GM21619 (cell line): ENCODE data around the gene MAOB.
"Not testable (repeated sequence)": the region's sequence is repeated elsewhere in the genome, so short reads cannot be mapped to it uniquely, and the experiment has no call there.

Experiments
- ATAC-seq: cut with Tn5 transposase; IDR thresholded peaks from one replicate; pipeline ENCODE4 v1.9.1; 2021; ENCODE audit not compliant: unreplicated experiment

Gene MAOB

DNA sequence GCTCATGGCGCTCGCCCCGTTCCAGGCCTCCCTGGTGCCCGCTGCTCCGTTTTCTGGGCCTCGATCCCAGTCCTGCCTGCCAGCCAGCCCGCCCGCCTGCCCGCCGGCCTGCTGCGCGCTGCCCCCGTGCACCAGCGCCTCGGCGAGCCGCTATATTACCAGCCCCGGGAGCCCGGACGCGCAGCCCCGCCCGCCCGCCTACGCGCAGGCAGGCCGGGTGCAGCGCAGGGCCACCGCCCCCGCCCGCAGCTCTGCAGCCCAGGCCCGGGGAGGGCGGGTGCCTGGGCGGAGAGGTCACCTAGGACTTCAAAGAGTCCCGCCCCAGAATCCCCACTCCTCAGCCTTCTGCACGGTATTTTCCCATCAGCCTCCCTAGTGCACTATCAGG, at the start of gene MAOB:
MAOB (minus strand) TSS at position 157 of the 388 bp plus-strand sequence; CDS start at position 6, 151 bp downstream.
- no peak for ATAC-seq

DNA sequence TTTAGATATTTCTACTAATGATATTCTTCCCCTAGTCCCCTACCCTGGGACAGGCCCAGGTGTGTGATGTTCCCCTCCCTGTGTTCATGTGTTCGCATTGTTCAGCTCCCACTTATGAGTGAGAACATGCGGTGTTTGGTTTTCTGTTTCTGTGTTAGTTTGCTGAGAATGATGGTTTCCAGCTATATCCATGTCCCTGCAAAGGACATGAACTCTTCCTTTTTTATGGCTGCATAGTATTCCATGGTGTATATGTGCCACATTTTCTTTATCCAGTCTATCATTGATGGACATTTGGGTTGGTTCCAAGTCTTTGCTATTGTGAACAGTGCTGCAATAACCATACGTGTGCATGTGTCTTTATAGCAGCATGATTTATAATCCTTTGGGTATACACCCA, 39.8 kb upstream of the MAOB start:
- not testable (repeated sequence) for ATAC-seq

DNA sequence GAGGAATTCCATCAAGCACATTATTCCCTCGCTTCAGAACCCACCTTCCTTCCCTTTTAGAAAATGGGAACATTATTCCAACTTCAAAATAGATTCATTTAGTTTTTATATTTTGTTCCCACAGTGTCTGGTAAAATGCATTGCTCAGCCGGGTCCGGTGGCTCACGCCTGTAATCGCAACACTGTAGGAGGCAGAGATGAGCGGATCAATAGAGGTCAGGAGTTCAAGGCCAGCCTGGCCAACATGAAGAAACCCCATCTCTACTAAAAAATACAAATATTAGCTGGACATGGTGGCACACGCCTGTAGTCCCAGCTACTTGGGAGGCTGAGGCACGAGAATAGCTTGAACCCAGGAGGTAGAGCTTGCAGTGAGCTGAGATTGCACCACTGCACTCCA, 28.5 kb upstream of the MAOB start:
- ATAC-seq = not testable (repeated sequence)

DNA sequence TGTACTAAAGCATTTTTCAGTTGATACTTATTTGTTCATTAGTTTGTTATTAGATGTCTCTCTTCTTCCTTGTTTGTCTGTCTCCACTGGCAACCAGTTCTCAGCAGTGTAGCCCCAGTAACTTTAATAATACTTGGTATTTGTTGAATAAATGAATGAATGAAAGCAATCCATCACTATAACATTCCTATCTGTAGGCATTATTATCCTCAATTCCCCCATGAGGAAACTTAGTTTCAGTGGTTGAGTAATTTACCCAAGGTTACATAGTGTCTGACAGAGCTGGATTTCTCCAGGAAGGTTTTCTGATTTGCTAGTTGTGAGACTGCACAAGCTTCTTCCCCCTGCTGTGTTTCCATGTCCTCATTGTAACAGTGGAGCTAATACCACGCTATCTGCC, 27.8 kb upstream of the MAOB start:
- ATAC-seq = no peak

DNA sequence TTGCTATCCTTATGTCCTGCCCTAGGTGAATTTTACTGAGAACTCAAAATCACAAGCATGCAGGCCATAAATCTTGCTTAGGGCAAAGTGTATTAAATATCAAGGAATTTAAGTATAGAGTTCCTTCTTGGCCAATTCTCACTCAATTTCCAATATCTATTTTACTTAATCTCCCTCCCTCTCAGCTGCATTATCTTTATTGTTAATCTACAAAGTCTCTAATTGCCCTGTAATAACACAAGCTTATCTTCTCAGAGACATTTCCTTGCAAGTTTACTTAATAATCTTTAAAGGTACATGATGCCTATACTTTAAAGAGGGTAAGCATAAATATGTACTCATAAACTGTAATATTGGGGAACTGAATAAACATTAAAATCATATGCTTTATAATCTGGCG, 26.9 kb upstream of the MAOB start:
- no peak for ATAC-seq

DNA sequence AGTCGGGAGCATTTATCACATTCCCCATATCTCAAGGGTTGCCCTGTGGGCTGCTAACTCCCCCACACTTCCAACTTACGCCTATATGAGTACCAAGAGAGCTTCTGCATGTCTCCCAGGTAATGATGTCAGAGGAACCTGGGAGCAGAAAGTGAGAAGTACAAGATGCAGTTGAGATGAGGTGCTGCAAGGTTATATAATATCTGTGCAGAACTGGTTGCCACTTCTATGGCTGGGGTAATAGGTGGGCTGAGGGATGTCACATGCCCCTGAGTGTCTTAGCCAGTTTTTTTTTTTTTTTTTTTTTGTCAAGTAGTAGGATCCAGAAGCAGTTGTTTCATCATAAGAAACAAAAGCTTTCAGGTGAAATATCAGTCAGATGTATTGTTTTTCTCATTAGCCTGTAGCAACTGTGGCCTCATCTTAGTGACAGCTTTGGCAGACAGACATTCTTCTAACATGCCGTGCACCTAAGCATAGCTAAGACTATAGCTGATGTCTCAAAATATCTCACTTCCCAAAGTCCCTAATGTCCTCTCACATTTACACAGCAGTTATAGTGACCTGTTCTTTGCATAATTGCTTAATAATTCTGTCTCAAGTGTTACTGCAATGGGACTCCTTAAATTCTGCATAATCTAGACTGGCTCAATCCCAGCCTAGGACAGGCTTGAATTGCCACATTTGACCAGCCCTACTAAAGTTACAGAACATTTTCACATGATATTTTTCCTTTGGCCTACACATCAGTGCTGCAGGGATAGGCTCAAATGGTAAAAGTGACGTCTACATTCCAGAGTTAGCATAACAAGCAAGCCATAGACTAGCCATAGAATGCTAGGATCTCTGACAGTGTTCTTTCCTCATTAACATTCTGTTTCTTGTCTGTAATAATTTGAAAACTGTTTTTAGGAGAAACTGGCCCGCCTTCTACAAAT, 17.9 kb upstream of the MAOB start:
- no peak for ATAC-seq

DNA sequence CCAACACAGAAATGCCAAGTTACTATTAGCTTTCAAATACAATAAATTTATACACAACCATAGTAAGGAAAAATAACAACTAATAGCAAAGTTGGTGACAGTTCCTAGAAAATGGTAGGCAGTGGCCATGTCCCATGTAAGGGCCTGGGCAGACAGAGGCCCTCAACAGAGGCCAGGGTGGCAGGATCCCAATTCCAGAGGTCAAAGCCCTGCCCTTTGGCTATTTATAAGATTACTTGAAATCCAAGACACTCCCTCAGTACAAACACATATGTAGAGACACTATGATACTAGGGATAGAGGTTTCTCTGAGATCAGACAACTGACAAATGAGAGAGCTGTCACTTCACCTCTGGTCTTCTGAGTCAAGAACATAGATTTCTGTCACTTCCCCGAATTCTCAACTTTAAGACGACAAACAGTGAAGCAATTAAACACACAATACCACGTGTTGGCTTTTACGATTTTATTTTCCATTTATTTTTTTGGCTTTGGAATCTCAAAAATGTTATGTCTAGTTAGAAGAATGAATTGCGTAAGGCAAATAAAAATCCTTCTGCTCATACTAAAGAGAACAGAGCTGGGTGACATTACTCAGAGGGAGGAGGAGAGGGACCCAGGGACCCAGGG, 16.3 kb upstream of the MAOB start:
- ATAC-seq = no peak

DNA sequence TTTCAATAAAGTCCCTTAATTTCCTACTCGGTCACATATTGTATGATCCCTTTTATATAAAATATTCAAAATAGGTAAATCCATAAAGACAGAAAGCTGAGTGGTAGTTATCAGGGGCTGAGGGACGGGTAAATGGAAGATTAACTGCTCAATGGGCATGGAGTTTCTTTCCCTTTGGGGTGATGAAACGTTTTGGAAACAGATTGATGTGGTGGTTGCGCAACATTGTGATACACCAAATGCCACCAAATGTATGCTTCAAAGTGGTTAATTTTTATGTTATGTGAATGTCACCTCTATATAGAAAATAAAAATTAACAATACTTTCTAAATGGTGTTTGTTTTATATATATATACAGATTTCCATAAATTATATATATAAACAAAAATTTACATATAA, 15.0 kb upstream of the MAOB start:
- ATAC-seq = no peak

DNA sequence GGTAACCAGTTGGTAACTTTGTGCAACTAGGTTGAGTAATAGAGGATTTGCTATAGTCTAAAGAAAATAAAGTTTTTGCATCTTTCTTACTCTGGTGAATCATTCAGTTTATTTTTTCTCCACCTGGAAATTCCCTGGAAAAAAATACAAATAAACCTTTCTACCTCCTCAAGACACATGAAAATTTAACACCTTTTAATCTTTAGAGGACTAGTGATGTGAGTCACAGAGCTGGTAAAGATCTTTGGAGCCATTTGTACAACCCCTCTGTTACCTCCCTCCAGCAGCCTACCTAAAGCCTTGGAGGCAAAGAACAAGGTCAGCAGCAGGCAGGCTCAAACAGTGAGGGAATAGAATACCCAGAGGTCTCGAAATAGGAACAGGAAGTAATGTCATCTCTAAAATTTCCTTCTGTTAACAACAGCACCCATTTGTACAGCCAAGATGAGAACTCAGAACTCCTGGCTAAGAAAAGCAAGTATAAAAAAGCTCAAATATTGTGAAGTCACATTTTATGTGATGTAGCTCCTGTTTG, 10.2 kb upstream of the MAOB start:
- ATAC-seq = no peak

DNA sequence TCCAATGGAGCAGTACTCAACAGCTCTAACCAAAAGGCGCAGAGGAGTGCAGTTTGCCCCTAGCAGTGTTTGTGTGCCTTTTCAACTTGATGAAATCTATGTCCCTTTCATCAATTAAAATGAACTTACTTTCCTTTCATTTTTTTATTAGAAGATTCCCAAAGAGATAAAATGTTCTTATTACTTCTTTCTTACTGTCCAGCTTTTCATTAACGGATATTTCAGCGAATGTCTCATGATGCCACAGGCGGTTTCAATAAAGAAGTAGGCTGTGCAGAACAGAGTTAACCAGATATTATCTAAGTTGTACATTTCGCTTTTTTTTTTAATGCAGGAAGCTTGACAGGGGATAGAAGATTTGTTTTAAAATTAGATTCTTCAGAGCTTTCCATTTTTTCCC, 3.4 kb upstream of the MAOB start:
- no peak for ATAC-seq

DNA sequence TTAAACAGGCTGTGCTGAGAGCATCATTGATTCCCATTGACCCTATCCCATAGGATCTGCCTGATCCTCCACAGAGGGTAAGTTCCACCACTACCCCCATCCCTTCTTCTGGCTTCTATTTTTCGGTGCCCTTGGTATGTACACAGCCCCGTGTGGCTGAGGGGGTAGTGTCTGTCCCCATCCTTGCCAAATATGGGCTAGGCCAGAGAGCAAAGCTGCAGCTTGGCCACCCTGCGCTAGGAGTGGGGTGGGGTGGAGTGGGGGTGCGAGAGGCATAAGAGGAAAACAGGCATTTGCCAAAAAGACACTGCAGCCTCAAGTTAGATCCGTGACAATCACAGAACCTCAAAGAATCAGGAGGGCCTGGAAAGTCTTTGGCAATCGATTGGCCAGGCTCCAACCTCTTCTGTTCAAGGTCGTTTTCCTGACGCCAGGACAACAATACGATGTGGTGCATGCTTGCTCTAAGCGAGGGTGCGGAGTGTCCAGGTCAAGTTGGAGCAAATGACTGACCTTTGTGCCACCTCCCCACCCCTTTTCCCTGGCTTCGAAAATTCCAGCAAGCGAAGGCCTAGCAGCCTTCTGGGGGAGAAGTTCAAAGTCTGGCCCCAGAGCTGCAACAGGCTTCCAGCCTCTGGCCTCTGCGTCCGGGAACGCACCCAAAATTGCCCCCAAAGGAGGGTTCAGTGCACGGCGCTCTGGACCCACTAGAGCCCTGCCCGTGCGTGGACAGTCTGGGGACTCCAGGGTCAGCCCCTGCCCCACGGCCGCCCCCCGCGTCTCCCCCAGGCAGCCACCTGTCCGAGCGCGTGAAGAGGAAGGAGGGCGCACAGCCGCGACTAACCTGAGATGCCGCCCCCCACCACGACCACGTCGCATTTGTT, 598 bp downstream of the MAOB start:
- ATAC-seq = no peak

DNA sequence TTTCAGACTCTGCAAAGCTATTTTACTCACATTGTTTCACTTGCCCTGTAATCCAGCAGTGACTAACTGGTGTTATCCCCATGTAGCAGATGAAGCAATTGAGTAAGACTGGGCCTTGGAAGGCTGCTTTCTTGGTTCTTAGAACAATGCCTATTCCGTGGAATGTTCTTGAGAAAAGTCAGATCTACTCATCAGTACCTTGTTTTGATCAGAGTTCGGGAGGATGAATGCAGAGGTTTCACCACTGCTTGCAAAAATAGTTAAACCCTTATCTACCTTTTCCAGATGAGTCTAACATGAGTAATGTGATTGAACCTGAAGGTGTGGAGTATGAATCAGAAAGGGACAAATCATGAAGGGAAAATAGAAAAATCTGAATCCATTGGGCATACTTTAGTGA, 1.8 kb downstream of the MAOB start:
- no peak for ATAC-seq

DNA sequence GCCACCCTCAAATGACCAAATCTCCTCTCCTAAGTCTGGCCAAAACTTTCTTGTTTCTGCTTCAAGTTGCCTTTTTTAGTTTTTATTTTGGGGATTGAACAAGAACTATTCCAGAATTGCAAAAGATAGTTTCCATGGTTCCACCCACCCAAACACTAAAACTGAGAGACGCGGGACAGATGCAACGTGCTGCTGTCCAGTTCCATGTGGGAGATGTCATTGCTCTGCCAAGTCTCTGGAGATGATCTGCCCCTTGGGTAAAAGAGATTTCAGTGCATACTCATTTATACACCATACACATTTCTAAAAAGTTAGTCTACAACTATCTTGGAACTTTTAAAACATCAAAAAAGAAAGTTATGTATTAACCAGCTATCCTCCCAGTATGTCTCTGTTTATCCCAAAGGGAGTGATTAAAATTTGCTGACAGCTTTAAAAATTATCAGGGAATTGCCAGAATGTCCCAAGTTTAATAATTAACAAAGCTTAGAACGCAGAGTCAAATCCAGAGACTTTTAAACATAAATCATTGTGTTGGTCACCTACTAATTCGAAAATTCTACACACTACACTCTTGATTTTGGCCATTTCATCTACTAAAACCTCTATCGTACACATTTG, 3.2 kb downstream of the MAOB start:
- no peak for ATAC-seq

DNA sequence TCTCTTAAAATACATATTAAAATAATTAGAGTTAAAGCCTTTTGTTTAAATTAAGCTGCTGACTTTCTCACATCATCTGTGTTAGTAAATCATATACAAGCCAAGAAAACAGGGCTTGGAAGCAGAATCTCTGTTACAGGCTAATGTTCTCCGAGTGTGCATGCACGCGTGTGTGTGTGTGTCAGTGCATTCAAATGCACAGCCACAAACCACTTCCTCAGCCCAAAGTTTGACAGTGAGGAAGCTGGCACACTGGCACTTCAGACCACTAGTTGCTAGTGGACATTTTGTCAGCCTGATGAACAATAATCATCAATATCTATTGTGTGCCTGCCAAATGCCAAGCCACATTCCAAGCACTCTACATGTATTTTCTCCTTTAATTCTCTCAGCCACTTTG, 5.6 kb downstream of the MAOB start:
- ATAC-seq = no peak

DNA sequence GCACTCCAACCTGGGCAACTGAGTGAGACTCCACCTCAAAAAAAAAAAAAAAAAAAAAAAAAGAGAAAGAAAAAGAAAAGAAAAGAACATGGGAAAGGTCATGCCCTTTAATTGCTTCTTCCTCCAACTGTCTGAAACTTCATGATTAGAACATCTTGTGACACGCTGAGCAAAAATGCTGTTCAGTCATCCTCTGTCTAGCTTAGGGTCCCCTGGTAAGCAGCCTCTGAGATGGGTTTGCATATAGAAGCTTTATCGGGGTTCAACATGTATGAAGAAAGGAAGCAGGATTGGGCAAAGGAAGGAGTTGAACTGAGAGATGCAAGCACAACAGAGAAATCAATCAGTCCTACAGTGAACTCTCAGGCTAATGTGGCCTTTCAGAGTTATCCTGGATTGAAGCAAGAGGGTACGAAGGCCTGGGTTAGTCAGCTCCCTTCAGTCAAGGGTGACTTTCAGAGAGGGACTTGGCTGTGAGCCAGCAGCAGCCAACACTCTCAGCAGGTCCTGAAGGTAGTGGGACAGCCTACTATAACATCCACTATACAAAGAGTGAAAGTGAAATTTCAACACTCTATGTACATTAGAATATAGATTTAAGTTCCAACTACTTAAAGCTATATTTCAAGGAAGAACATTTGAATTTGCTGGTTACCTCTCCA, 11.4 kb downstream of the MAOB start:
- no peak for ATAC-seq

DNA sequence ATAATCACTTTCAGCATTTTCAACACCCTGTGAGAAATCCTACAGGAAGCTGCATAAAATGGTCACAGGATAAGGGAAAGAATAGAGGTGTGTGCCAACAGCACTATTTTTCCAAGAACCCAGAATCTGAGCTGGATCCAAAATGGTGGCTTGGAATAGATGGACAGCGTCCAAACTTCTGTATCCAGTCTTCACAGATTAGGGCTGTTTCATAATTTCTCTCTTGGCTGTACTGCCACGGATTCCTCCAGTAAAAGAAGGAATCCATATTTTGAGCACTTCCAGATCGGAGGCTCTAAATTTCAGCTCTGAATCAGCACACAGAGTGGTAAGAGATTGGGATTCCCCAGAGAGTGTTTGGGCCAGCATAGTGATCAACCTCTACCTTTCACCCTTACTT, 12.2 kb downstream of the MAOB start:
- no peak for ATAC-seq

DNA sequence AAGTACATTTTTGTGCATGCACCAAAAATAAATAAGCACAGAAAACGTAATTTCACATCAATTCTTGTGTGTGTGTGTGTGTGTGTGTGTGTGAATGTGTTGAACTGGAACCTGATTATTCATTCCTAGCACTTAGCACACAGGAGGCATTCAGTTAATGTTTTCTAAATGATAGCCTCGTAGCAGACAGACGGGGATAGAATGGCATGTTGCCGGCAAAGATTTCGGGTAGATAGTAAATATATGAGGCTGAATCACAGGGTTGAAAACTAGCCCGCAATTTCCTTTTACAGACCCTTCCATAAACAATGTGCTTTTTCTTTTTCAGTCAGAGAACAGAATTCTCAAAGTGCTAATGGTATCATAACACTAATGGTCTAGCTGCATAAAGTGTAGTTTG, 13.5 kb downstream of the MAOB start:
- ATAC-seq = no peak

DNA sequence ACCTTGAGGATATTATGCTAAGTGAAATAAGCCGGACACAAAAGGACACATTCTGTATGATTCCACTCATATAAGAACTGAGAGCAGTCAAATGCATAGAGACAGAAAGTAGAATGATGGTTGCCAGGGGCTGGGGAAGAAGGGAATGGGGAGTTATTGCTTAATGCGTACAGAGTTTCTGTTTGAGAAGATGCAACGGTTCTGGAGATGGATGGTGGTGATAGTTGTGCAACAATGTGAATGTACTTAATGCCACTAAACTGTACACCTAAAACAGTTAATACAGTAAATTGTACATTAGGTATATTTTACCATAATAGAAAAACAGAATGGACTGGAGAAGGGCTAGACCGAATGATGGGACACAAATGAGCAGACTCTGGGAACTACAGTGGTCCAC, 15.8 kb downstream of the MAOB start:
- ATAC-seq = no peak

DNA sequence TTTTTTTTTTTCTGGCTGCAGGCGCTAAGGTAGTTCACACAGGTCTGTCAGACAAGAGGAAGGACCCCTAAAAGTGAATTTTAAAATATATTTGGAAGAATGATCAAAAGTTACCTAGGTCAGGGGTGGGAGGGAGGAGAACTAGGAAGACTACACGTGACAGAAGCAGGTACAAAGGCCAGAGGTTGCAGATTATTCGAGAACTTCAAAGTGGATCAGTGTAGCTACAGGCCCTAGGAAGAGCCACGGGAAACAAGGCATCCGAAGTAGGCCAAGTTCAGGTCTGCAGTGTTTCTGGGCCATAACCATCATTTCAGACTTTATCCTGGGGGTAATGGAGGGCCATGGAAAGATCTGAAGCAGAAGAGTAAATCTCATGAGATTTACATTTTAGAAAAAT, 16.5 kb downstream of the MAOB start:
- no peak for ATAC-seq

DNA sequence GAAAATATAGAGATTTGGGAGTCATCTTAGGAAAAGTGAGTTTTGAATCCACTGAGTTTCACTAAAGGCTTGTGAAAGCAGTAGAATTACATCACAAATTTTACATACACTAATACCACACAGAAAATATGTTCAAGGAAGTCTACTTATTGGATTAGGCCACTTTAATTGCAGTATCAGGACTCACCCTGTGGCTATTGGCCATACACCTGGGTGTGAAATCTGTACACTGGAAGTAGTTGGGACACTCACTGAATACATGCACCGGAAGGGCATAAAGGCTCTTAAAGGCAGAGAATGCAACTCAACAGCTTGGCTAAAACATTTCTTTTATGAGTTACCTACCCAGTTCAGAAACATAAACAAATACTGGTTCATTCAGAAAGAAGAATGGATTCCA, 19.8 kb downstream of the MAOB start:
- no peak for ATAC-seq
